Measurements from ENCODE around the gene PRR19.
"Not testable (repeated sequence)": the region's sequence is repeated elsewhere in the genome, so short reads cannot be mapped to it uniquely, and the experiment has no call there.

PRR19 gene

DNA sequence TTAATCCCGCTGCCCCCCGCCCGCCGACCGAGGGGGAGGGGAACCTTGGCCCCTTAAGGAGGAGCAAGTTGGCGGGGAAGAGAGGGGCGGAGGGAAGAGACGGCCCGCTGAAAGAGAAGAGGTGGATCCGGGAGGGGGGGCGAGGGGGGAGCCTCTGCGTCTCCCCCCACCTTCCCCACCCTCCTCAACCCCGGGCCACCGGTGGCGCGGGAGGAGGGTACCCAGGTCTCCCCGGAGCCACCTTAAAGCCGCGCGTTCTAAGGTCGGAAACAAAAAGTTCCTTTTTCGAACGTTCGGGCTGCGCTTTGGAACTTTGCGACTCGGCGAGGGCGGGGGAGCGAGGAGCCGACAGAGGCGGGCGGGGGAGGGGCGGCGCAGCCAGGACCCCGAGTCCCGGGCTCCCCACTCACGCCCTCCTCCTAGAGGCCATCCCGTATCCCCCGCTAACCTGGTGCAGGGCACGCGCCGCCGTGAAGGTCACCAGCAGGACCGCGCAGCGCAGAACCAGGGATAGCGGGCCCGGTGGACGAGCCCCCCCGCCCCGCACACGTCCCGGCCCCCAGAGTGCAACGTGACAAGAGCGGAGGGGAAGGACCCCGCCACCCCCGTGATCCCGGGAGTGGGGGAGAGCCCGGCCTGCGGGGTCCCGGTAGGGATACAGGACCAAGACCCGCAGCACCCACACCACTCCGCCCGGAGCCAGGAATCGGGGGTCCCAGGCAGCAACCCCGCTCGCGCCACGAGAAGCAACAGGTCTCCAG, 47.7 kb upstream of the PRR19 start:
- peak overlapping the region; percentile 93 for H3K4me3 ChIP-seq (ENCODE audit: low read length)
- peaks cover 5% of the 10 kb centered on the region for H3K36me3 ChIP-seq (replicated peaks; ENCODE audit: low read depth, low read length)
- H3K4me1 ChIP-seq (ENCODE audit: low read length): peaks cover 17% of the 10 kb centered on the region
- H3K9me3 ChIP-seq (ENCODE audit: insufficient read depth, low read length): no peaks in the 10 kb centered on the region
- H3K27ac ChIP-seq (ENCODE audit: low read length): peak overlapping the region; percentile 83
- H3K9ac ChIP-seq (ENCODE audit: low read length): peak overlapping the region; percentile 96
- TF ChIP-seq EZH2phosphoT487 (IDR thresholded peaks at IDR 0.05; ENCODE audit: low read depth) (no peak), CTCF (IDR thresholded peaks at IDR 0.05; ENCODE audit: low read depth, low read length) (no peak)
- peaks cover 31% of the 10 kb centered on the region for H4K20me1 ChIP-seq (ENCODE audit: insufficient read depth, low read length)
- peaks cover 11% of the 10 kb centered on the region; the same call in 1 of the 2 replicates for H3K27me3 ChIP-seq (ENCODE audit: low read depth, low read length)
- no peak overlapping the region for H2AFZ ChIP-seq (ENCODE audit: low read depth, low read length)
- peaks cover 53% of the 10 kb centered on the region for H3K79me2 ChIP-seq (ENCODE audit: low read length)
- H3K4me2 ChIP-seq (ENCODE audit: low read length): peak overlapping the region; percentile 60

DNA sequence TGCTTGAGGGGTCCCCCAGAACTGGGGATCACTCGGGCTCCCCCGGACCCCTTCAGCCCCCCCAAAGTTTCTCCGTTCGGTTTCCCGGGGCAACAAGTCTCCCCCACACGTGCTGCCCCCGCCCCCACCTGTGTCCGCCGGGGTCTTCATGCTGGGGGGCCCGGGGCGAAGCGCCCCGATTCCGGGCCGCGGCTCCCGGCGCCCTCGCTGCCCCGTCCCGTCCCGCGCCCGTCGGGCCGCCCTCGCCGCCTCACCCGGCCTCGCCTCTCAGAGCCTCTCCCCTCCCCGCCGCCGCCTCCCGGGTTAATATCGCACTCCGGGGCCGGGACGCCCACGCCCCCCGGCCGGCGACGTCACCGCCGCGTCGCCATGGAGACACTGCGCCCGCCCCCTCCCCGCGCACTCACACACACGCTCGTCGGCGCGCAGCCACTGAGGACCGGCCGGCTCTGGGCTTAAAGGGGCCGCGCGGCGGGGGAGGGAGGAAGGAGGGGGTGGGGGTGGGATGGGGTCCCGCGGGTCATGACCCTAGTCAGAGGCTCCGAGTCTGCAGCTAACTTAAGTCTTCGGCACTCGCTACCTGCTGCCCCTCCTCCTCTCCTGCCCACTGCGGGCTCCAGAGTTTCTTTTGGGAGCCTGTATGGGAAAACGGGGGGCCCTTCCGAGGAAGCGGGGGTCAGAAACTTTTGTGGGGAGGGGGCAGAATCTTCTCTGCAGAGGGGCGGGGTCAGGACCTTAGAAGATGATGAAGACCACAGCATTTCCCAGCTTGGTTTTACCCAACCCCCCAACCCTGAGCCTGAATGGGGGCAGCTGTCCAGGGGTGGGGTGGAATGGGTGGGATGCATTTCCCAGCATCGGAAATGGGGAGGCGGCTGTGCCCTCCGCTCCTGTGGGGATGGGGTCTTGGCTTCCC, 46.8 kb upstream of the PRR19 start, which contains the start of gene ERF:
Gene ERF, minus strand, starts transcription at position 279 of the 916 bp plus-strand sequence. Its CDS starts 129 bp downstream, at position 150.
- Histone ChIP-seq H3K4me1 (ENCODE audit: low read length) (peaks cover 17% of the 10 kb centered on the region), H3K27me3 (ENCODE audit: low read depth, low read length) (peaks cover 11% of the 10 kb centered on the region; the same call in 1 of the 2 replicates), H3K4me2 (ENCODE audit: low read length) (peak within 1 kb of the TSS; percentile 96), H3K27ac (ENCODE audit: low read length) (peak within 1 kb of the TSS; percentile 83), H3K36me3 (replicated peaks; ENCODE audit: low read depth, low read length) (peaks cover 2% of the 10 kb centered on the region), H2AFZ (ENCODE audit: low read depth, low read length) (peak within 1 kb of the TSS; percentile 63), H3K79me2 (ENCODE audit: low read length) (peaks cover 44% of the 10 kb centered on the region), H3K4me3 (ENCODE audit: low read length) (peak within 1 kb of the TSS; percentile 93), H3K9ac (ENCODE audit: low read length) (peak within 1 kb of the TSS; percentile 96), H3K9me3 (ENCODE audit: insufficient read depth, low read length) (no peaks in the 10 kb centered on the region), H4K20me1 (ENCODE audit: insufficient read depth, low read length) (peaks cover 24% of the 10 kb centered on the region)
- TF ChIP-seq CTCF (IDR thresholded peaks at IDR 0.05; ENCODE audit: low read depth, low read length) (no peak), EZH2phosphoT487 (IDR thresholded peaks at IDR 0.05; ENCODE audit: low read depth) (no peak)

DNA sequence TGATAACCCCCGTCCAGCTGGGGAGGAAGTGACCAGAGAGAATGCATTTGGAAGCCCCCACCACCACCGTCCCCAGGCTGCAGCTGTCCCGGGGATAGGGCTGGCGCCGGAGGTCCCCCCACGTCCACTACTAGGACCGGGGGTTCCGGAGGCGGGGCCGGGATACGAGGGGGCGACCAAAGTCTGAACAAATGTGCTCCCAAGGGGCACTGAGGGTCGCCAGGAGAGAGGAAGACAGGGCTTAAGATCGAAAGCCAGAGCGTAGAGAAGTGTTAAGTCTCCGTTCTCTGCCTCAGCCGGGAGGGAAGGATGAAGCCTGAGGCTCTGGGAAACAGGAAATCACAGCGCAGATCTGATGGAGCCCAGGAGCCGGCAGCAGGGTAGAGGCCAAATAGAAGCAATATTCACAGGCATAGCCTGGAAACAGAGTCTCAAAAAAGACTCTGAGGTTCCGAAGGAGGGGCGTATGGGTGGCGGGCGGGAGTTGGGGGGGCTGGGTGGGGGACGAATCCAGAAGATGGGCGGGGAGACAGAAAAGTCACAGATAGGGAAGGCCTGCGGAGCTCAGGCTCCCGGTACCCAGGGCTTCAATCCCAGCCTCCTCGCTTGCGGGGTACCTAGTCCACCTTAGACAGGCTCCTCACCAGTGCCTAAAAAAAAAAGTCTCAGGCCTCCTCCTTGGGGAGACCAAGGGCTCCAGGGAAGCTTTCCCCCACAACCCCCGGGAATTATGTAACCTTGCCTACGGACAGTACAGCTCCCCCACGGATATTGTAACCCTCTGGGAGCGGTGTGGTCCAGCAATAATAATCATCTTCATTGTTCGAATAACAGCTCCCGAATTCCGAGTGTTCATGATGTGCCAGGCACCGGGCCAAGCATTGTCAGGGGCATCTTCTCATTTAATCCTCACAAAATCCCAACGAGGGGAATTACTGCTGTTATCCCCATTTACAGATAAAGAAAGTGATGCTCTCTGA, 45.9 kb upstream of the PRR19 start:
- Histone ChIP-seq H3K27me3 (ENCODE audit: low read depth, low read length) (peaks cover 11% of the 10 kb centered on the region; the same call in 1 of the 2 replicates), H3K36me3 (replicated peaks; ENCODE audit: low read depth, low read length) (peaks cover 2% of the 10 kb centered on the region), H3K27ac (ENCODE audit: low read length) (no peak overlapping the region), H4K20me1 (ENCODE audit: insufficient read depth, low read length) (peaks cover 15% of the 10 kb centered on the region; the same call in 1 of the 2 replicates), H3K9ac (ENCODE audit: low read length) (peak overlapping the region; percentile 75), H2AFZ (ENCODE audit: low read depth, low read length) (peak overlapping the region; percentile 63), H3K79me2 (ENCODE audit: low read length) (peaks cover 35% of the 10 kb centered on the region), H3K4me1 (ENCODE audit: low read length) (peaks cover 17% of the 10 kb centered on the region), H3K9me3 (ENCODE audit: insufficient read depth, low read length) (no peaks in the 10 kb centered on the region), H3K4me3 (ENCODE audit: low read length) (peak overlapping the region; percentile 93), H3K4me2 (ENCODE audit: low read length) (peak overlapping the region; percentile 96)
- TF ChIP-seq CTCF (IDR thresholded peaks at IDR 0.05; ENCODE audit: low read depth, low read length) (no peak), EZH2phosphoT487 (IDR thresholded peaks at IDR 0.05; ENCODE audit: low read depth) (no peak)

DNA sequence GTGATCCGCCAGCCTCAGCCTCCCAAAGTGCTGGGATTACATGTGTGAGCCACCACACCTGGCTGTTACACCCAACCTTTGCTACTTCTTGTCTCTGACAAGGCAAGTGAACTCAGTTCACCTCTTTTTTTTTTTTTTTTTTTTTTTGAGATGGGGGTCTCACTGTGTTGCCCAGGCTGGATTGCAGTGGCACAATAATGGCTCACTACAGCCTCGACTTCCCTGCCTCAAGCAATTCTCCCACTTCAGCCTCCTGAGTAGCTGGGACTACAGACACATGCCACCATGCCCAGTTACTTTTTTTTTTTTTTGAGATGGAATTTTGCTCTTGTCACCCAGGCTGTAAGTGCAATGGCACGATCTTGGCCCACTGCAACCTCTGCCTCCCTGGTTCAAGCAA, 44.1 kb upstream of the PRR19 start:
- H3K9ac ChIP-seq (ENCODE audit: low read length): not testable (repeated sequence)

More for the DNA sequence above, 44.1 kb upstream of the PRR19 start:
- H2AFZ ChIP-seq (ENCODE audit: low read depth, low read length); H4K20me1 ChIP-seq (ENCODE audit: insufficient read depth, low read length); H3K27ac ChIP-seq (ENCODE audit: low read length); H3K4me3 ChIP-seq (ENCODE audit: low read length); H3K4me2 ChIP-seq (ENCODE audit: low read length); H3K9me3 ChIP-seq (ENCODE audit: insufficient read depth, low read length); H3K36me3 ChIP-seq (replicated peaks; ENCODE audit: low read depth, low read length); H3K4me1 ChIP-seq (ENCODE audit: low read length): not testable (repeated sequence)
- peaks cover 19% of the 10 kb centered on the region for H3K79me2 ChIP-seq (ENCODE audit: low read length)
- H3K27me3 ChIP-seq (ENCODE audit: low read depth, low read length): peaks cover 11% of the 10 kb centered on the region; the same call in 1 of the 2 replicates
